ENCODE measurements around the gene OSBPL6. TPM values are rescaled to one million over a fixed set of nuclear protein-coding genes. Genes with fewer than 3 reads are reported as not detected.

Gene OSBPL6
- total and polyA plus RNA-seq, 10 of the 15 experiments (the other 5 are each of a cell fraction or from before 2014, with no cell fraction given), result 0.01 to 0.08 (median 0.03) TPM; not detected in 5

DNA sequence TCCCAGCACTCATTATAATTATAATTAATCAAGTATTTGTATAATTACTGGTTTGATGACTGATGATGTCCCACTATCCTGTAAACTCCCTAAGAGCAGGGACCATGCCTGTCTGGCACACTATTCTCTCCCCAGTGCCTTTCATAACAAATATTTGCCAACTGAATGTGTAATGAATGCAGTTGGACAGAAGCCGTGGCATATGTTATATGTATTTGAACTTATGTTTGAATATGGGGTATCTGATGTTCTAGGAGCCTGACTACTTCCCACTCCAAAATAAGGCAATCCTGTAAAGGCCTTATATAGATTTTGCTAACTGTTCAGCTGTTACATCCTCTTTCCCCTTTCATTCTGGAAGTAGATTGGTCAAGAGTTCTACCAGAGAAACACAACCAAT is 19.7 kb downstream of the OSBPL6 start:
- CTCF ChIA-PET, result no interaction called here
- no peak for TF ChIP-seq SUPT20H (IDR thresholded peaks at IDR 0.05; ENCODE audit: borderline replicate concordance, control insufficient read depth, low read depth, low read length)
- no peak for TF ChIP-seq SIX5 (IDR thresholded peaks at IDR 0.05; ENCODE audit: low read depth, low read length, severe bottlenecking)
- TF ChIP-seq YY1 (IDR thresholded peaks at IDR 0.05; ENCODE audit: low read depth, low read length), result no peak
- TF ChIP-seq EP300 (IDR thresholded peaks at IDR 0.05; ENCODE audit: borderline replicate concordance in 1 of 2, control insufficient read depth in 1 of 2, low read depth in 2 of 2, low read length in 2 of 2), result no peak
- no peak for TF ChIP-seq FOXK2 (IDR thresholded peaks at IDR 0.05)
- no peak for TF ChIP-seq YBX1 (IDR thresholded peaks at IDR 0.05)
- TF ChIP-seq, protein P1, sequence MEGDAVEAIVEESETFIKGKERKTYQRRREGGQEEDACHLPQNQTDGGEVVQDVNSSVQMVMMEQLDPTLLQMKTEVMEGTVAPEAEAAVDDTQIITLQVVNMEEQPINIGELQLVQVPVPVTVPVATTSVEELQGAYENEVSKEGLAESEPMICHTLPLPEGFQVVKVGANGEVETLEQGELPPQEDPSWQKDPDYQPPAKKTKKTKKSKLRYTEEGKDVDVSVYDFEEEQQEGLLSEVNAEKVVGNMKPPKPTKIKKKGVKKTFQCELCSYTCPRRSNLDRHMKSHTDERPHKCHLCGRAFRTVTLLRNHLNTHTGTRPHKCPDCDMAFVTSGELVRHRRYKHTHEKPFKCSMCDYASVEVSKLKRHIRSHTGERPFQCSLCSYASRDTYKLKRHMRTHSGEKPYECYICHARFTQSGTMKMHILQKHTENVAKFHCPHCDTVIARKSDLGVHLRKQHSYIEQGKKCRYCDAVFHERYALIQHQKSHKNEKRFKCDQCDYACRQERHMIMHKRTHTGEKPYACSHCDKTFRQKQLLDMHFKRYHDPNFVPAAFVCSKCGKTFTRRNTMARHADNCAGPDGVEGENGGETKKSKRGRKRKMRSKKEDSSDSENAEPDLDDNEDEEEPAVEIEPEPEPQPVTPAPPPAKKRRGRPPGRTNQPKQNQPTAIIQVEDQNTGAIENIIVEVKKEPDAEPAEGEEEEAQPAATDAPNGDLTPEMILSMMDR (IDR thresholded peaks at IDR 0.05 in 2 of 3, conservative IDR thresholded peaks at IDR 0.05 in 1 of 3; ENCODE audit: control insufficient read depth in 2 of 3, extremely low read depth in 1 of 3, insufficient read depth in 1 of 3, low read depth in 3 of 3, low read length in 3 of 3), result no peak
- no peak for TF ChIP-seq EGR1 (IDR thresholded peaks at IDR 0.05; ENCODE audit: borderline replicate concordance in 1 of 2, low read depth in 2 of 2, low read length in 2 of 2)
- FAIRE-seq, result no peak

More for the DNA sequence above, 19.7 kb downstream of the OSBPL6 start:
- intact Hi-C loops (cut with micrococcal nuclease; ENCODE audit: unreplicated experiment), result no loop called here
- in situ Hi-C loops (cut with MboI), result no loop called here
- DNase-seq (ENCODE audit: low read depth, low spot score) (no peak), ATAC-seq (no peak)
- Histone ChIP-seq H3K27me3 (replicated peaks in 1 of 2; ENCODE audit: control insufficient read depth in 2 of 2, insufficient read depth in 2 of 2, low read length in 1 of 2) (no peaks in the 10 kb centered on the region; a peak in 1 of 4 replicates), H3K9me3 (replicated peaks; ENCODE audit: control insufficient read depth, insufficient read depth, low read length) (no peaks in the 10 kb centered on the region), H3K27ac (ENCODE audit: control insufficient read depth, insufficient read depth) (no peak overlapping the region), H4K20me1 (ENCODE audit: control insufficient read depth, insufficient read depth) (no peaks in the 10 kb centered on the region), H3K4me3 (no peak overlapping the region), H3K79me2 (ENCODE audit: control insufficient read depth, insufficient read depth, low read length) (no peaks in the 10 kb centered on the region), H2AFZ (ENCODE audit: control insufficient read depth, low read depth, low read length) (no peak overlapping the region), H3K36me3 (ENCODE audit: control insufficient read depth in 2 of 2, insufficient read depth in 2 of 2, low read length in 1 of 2) (no peaks in the 10 kb centered on the region), H3K9ac (ENCODE audit: control insufficient read depth, insufficient read depth, low read length) (no peak overlapping the region), H3K4me1 (ENCODE audit: control insufficient read depth, insufficient read depth, low read length) (no peaks in the 10 kb centered on the region), H3K4me2 (ENCODE audit: control insufficient read depth, insufficient read depth) (no peak overlapping the region)
- POLR2A ChIA-PET, result no interaction called here
- RAD21 ChIA-PET (ENCODE audit: unreplicated experiment), result no interaction called here
- no TSS peak for BruUV-seq (replicated peaks)
- WGBS (ENCODE audit: insufficient coverage, insufficient replicate concordance, low lambda C conversion rate, missing lambda C conversion rate), result 15% methylated on average over 1 of the region's 1 CpG
- SMC1A ChIA-PET (ENCODE audit: uncharacterized antibody, unreplicated experiment), result no interaction called here
